Erythroblast (primary cell): ENCODE data around the gene PON1.

Source experiments
- DNase-seq, 2 experiments: peaks; one replicate each; lab custom pipeline; 2025; lab: John Stamatoyannopoulos, UW
- GATA1 ChIP-seq: IDR thresholded peaks from 2 replicates; pipeline ENCODE4 v1.6.1; 2011; ENCODE audit warnings: low read depth, mild to moderate bottlenecking, control low read depth, low read length, moderate library complexity
- POLR2A ChIP-seq: IDR thresholded peaks from 2 replicates; pipeline ENCODE4 v1.6.1; 2011; ENCODE audit warnings: mild to moderate bottlenecking, low read length

Gene PON1

GRCh38 chr7:95323410-95324129 lies 762 bp downstream of the PON1 start:
- TF ChIP-seq POLR2A (no peak), GATA1 (no peak)

GRCh38 chr7:95322854-95323253 lies 1.5 kb downstream of the PON1 start:
- no peak for DNase-seq
- TF ChIP-seq GATA1 (no peak), POLR2A (no peak)

More at GRCh38 chr7:95323410-95324129, 762 bp downstream of the PON1 start:
- no peak for DNase-seq

- no peak for TF ChIP-seq GATA1
- TF ChIP-seq POLR2A: no peak
- no peak for DNase-seq
These were observed 1.9 kb downstream of the PON1 start for GRCh38 chr7:95322396-95322795.

GRCh38 chr7:95321720-95322119 lies 2.6 kb downstream of the PON1 start:
- no peak for DNase-seq
- no peak for TF ChIP-seq GATA1
- TF ChIP-seq POLR2A: no peak

GRCh38 chr7:95320651-95321050 lies 3.7 kb downstream of the PON1 start:
- no peak for DNase-seq
- TF ChIP-seq GATA1 (no peak), POLR2A (no peak)

GRCh38 chr7:95319570-95319969 lies 4.8 kb downstream of the PON1 start:
- DNase-seq: no peak
- no peak for TF ChIP-seq POLR2A
- no peak for TF ChIP-seq GATA1

- TF ChIP-seq POLR2A (no peak), GATA1 (no peak)
- DNase-seq: no peak
These were observed 5.7 kb downstream of the PON1 start for GRCh38 chr7:95318501-95319100.

GRCh38 chr7:95317966-95318365 lies 6.4 kb downstream of the PON1 start:
- no peak for DNase-seq
- TF ChIP-seq GATA1 (no peak), POLR2A (no peak)

- TF ChIP-seq GATA1: no peak
- TF ChIP-seq POLR2A: no peak
- peak; percentile 27 to 41 for DNase-seq
These were observed 6.8 kb downstream of the PON1 start for GRCh38 chr7:95317546-95317945.

GRCh38 chr7:95316588-95316987 lies 7.7 kb downstream of the PON1 start:
- TF ChIP-seq POLR2A: no peak
- no peak for TF ChIP-seq GATA1
- no peak for DNase-seq

- TF ChIP-seq GATA1 (no peak), POLR2A (no peak)
- DNase-seq: no peak
These were observed 11.8 kb downstream of the PON1 start for GRCh38 chr7:95312561-95312960.

- DNase-seq: no peak
- TF ChIP-seq GATA1: no peak
- TF ChIP-seq POLR2A: no peak
These were observed 12.9 kb downstream of the PON1 start for GRCh38 chr7:95311389-95311788.

- DNase-seq: no peak
- TF ChIP-seq GATA1 (no peak), POLR2A (no peak)
These were observed 14.4 kb downstream of the PON1 start for GRCh38 chr7:95309951-95310350.

- no peak for DNase-seq
- TF ChIP-seq GATA1: no peak
- TF ChIP-seq POLR2A: no peak
These were observed 19.3 kb downstream of the PON1 start for GRCh38 chr7:95304990-95305389.

GRCh38 chr7:95303013-95303905 lies 21.1 kb downstream of the PON1 start:
- DNase-seq: no peak
- TF ChIP-seq GATA1 (no peak), POLR2A (no peak)

GRCh38 chr7:95298091-95298490 lies 26.2 kb downstream of the PON1 start:
- no peak for DNase-seq
- TF ChIP-seq GATA1: no peak
- TF ChIP-seq POLR2A: no peak
